Tibial nerve (tissue), 4 donors: ENCODE data around the gene DNAL4.

Experiments
- EP300 ChIP-seq, 2 donors: sonication (generic); formaldehyde crosslinking; IDR thresholded peaks; one replicate each; pipeline ENCODE4 v1.6.1; 2017; ENCODE audit warnings: antibody characterized with exemption in 2 of 2, mild to moderate bottlenecking in 1 of 2
- TF ChIP-seq, protein P1 (sequence below), 5 experiments: fragments of 200-600 bp in 3 of 5; fragments of 450-650 bp in 2 of 5; sonication (generic) in 3 of 5; IDR thresholded peaks; one replicate each; pipeline ENCODE4 v1.5.1; 2016 to 2019; ENCODE audit warnings: antibody characterized with exemption in 5 of 5, mild to moderate bottlenecking in 3 of 5, moderate library complexity in 2 of 5

DNA sequence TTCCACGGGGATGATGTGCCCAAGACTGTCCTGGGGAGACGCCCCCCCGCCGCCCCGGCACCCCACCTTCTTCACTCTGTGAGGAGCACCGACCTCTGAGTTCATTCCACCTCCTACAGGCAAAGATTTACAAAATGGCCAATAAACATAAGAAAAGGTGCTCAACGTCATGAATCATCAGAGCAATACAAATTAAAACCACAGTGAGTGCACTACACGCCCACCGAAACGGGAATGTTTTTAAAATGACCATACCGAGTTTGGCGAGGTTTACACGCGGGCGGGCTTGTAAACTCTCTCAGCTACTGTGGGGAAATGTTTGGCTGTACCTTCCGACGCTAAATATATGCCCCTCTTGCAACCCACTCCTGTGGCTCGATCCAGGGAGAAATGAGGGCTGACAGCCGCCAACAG lies 42.0 kb upstream of the DNAL4 start:
- TF ChIP-seq, protein P1, sequence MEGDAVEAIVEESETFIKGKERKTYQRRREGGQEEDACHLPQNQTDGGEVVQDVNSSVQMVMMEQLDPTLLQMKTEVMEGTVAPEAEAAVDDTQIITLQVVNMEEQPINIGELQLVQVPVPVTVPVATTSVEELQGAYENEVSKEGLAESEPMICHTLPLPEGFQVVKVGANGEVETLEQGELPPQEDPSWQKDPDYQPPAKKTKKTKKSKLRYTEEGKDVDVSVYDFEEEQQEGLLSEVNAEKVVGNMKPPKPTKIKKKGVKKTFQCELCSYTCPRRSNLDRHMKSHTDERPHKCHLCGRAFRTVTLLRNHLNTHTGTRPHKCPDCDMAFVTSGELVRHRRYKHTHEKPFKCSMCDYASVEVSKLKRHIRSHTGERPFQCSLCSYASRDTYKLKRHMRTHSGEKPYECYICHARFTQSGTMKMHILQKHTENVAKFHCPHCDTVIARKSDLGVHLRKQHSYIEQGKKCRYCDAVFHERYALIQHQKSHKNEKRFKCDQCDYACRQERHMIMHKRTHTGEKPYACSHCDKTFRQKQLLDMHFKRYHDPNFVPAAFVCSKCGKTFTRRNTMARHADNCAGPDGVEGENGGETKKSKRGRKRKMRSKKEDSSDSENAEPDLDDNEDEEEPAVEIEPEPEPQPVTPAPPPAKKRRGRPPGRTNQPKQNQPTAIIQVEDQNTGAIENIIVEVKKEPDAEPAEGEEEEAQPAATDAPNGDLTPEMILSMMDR (IDR thresholded peaks at IDR 0.05), result no peak
- no peak for TF ChIP-seq EP300 (IDR thresholded peaks at IDR 0.05)
